Osteoblast (primary cell): Measurements from ENCODE around the gene ZFYVE16. TPM values are rescaled to one million over a fixed set of nuclear protein-coding genes. Genes with fewer than 3 reads are reported as not detected.
"Not testable (repeated sequence)": the region's sequence is repeated elsewhere in the genome, so short reads cannot be mapped to it uniquely, and the experiment has no call there.

Experiments
- DNase-seq: peaks from one replicate; pipeline ENCODE4 v3.0.0; 2011; ENCODE audit warnings: low spot score, mixed read lengths; ENCODE audit not compliant: insufficient read length; ENCODE audit errors: missing footprints
- H2AFZ ChIP-seq: 2 replicates; pipeline ENCODE4 v1.6.0; 2011; ENCODE audit warnings: mild to moderate bottlenecking, low read length
- H3K27ac ChIP-seq: 2 replicates; pipeline ENCODE4 v1.5.1; 2011; ENCODE audit warnings: mild to moderate bottlenecking, low read depth, low read length, moderate library complexity
- H3K27me3 ChIP-seq: 2 replicates; pipeline ENCODE4 v1.6.0; 2012; ENCODE audit warnings: mild to moderate bottlenecking, control low read depth, inconsistent platforms, low read length, moderate library complexity; ENCODE audit not compliant: insufficient read depth
- H3K36me3 ChIP-seq: 2 replicates; pipeline ENCODE4 v1.5.1; 2011; ENCODE audit warnings: mild to moderate bottlenecking, low read length, control low read depth, moderate library complexity; ENCODE audit not compliant: insufficient read depth
- H3K4me1 ChIP-seq: 2 replicates; pipeline ENCODE4 v1.5.1; 2011; ENCODE audit warnings: mild to moderate bottlenecking, low read length, control low read depth, moderate library complexity; ENCODE audit not compliant: insufficient read depth
- H3K4me2 ChIP-seq: 2 replicates; pipeline ENCODE4 v1.6.0; 2011; ENCODE audit warnings: mild to moderate bottlenecking, low read length; ENCODE audit not compliant: insufficient read depth
- H3K4me3 ChIP-seq: fragments of 200-600 bp; sonication (generic); 3 replicates; pipeline ENCODE4 v1.5.1; 2012; ENCODE audit warnings: mild to moderate bottlenecking, low read length, inconsistent platforms; ENCODE audit not compliant: insufficient read depth
- H3K79me2 ChIP-seq: 2 replicates; pipeline ENCODE4 v1.6.0; 2012; ENCODE audit warnings: mild to moderate bottlenecking, low read length, control low read depth, inconsistent platforms; ENCODE audit not compliant: insufficient read depth
- H3K9me3 ChIP-seq: 2 replicates; pipeline ENCODE4 v1.5.1; 2011; ENCODE audit warnings: low read depth, low read length, control low read depth
- H4K20me1 ChIP-seq: 2 replicates; pipeline ENCODE4 v1.6.0; 2012; ENCODE audit warnings: mild to moderate bottlenecking, low read length, control low read depth; ENCODE audit not compliant: insufficient read depth
- total RNA-seq: library from RNA; depleted of rRNA; stranded (reverse); fragments of >200 nt; gene quantifications from 2 replicates; pipeline ENCODE4 v1.2.3, GENCODE V29; 2012
- TF ChIP-seq, protein P1 (sequence below): IDR thresholded peaks from 2 replicates; pipeline ENCODE4 v1.5.1; 2011; ENCODE audit warnings: mild to moderate bottlenecking, low read depth, low read length, moderate library complexity; ENCODE audit errors: extremely low read depth

ZFYVE16 gene
- total RNA-seq, 1 donor: 32.6 TPM

DNA sequence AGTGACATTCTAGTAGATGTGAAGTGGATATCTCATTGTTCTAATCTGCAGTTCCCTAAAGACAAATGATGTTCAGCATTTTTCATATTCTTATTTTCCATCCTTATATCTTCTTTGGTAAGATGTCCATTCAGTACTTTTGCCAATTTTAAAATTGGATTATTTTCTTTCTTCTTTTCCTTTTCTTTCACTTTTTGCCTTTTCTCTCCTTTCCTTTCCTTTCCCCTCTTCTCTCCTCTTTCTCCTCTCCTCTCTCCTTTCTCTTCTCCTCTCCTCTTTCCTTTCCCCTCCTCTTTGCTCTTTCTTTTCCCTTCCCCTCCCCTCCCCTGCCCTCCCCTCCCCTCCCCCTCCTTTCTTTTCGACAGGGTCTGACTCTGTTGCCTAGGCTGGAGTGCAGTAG lies 10.1 kb downstream of the ZFYVE16 start:
- Histone ChIP-seq H3K9me3 (no peaks in the 10 kb centered on the region), H3K36me3 (no peaks in the 10 kb centered on the region), H3K4me3 (no peak overlapping the region), H3K27ac (no peak overlapping the region), H3K4me1 (no peaks in the 10 kb centered on the region), H3K27me3 (no peaks in the 10 kb centered on the region), H2AFZ (no peak overlapping the region), H3K4me2 (no peak overlapping the region), H4K20me1 (no peaks in the 10 kb centered on the region), H3K79me2 (peaks cover 70% of the 10 kb centered on the region)
- no peak for DNase-seq
- TF ChIP-seq, protein P1, sequence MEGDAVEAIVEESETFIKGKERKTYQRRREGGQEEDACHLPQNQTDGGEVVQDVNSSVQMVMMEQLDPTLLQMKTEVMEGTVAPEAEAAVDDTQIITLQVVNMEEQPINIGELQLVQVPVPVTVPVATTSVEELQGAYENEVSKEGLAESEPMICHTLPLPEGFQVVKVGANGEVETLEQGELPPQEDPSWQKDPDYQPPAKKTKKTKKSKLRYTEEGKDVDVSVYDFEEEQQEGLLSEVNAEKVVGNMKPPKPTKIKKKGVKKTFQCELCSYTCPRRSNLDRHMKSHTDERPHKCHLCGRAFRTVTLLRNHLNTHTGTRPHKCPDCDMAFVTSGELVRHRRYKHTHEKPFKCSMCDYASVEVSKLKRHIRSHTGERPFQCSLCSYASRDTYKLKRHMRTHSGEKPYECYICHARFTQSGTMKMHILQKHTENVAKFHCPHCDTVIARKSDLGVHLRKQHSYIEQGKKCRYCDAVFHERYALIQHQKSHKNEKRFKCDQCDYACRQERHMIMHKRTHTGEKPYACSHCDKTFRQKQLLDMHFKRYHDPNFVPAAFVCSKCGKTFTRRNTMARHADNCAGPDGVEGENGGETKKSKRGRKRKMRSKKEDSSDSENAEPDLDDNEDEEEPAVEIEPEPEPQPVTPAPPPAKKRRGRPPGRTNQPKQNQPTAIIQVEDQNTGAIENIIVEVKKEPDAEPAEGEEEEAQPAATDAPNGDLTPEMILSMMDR: no peak

DNA sequence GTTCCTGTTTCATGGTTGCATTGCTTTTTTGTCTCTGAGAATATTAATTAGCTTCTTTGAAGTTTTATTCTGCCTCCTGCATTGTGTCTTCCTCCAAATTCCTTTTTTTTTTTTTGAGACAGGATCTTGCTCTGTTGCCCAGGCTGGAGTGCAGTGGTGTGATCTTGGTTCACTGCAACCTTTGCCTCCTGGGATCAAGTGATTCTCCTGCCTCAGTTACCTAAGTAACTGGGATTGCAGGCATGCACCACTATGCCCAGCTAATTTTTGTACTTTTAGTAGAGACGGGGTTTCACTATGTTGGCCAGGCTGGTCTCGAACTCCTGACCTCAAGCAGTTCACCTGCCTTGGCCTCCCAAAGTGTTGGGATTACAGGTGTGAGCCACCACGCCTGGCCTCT lies 16.5 kb downstream of the ZFYVE16 start:
- not testable (repeated sequence) for H3K9me3 ChIP-seq, H3K4me1 ChIP-seq, H3K4me2 ChIP-seq, H3K27me3 ChIP-seq, H3K36me3 ChIP-seq, DNase-seq, H4K20me1 ChIP-seq, H3K27ac ChIP-seq, H2AFZ ChIP-seq, H3K4me3 ChIP-seq
- H3K79me2 ChIP-seq: peaks cover 49% of the 10 kb centered on the region

DNA sequence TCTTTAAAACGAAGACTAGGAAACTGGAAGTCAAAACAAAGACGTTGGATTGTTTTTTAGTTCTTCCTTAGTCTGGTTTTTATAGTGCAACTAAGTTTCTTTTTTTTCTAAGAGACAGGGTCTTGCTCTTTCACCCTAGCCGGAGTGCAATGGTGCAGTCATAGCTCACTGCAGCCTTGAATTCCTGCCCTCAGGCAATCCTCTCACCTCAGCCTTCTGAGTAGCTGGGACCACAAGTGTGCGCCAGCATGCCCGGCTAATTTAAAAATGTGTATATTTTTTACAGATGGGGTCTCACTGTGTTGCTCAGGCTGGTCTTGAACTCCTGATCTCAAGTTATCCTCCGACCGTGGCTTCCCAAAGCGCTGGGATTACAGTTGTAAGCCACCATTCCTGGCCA lies 27.6 kb downstream of the ZFYVE16 start:
- Histone ChIP-seq H3K4me2 (no peak overlapping the region), H3K27me3 (no peaks in the 10 kb centered on the region), H3K4me1 (no peaks in the 10 kb centered on the region), H3K4me3 (no peak overlapping the region), H3K9me3 (no peaks in the 10 kb centered on the region), H3K36me3 (peaks cover 25% of the 10 kb centered on the region), H3K27ac (no peak overlapping the region), H2AFZ (no peak overlapping the region), H3K79me2 (peaks cover 6% of the 10 kb centered on the region), H4K20me1 (no peaks in the 10 kb centered on the region)
- DNase-seq: no peak
- TF ChIP-seq, protein P1: no peak

DNA sequence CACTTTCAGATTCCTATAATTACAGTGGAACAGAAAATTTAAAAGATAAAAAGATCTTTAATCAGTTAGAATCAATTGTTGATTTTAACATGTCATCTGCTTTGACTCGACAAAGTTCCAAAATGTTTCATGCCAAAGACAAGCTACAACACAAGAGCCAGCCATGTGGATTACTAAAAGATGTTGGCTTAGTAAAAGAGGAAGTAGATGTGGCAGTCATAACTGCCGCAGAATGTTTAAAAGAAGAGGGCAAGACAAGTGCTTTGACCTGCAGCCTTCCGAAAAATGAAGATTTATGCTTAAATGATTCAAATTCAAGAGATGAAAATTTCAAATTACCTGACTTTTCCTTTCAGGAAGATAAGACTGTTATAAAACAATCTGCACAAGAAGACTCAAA lies 29.5 kb downstream of the ZFYVE16 start:
- no peaks in the 10 kb centered on the region for H3K4me1 ChIP-seq
- peaks cover 6% of the 10 kb centered on the region for H3K79me2 ChIP-seq
- H3K36me3 ChIP-seq: peaks cover 27% of the 10 kb centered on the region
- H2AFZ ChIP-seq: no peak overlapping the region
- H3K27ac ChIP-seq: no peak overlapping the region
- no peak for DNase-seq
- H4K20me1 ChIP-seq: no peaks in the 10 kb centered on the region
- no peaks in the 10 kb centered on the region for H3K27me3 ChIP-seq
- H3K4me3 ChIP-seq: no peak overlapping the region
- H3K4me2 ChIP-seq: no peak overlapping the region
- TF ChIP-seq, protein P1: no peak
- no peaks in the 10 kb centered on the region for H3K9me3 ChIP-seq
